K562 (cell line): ENCODE results near the gene KCNJ10. TPM values are rescaled to one million over a fixed set of nuclear protein-coding genes. Genes with fewer than 3 reads are reported as not detected.
A peak's percentile ranks its signal among the peaks of the same experiment; 100 is the strongest.

Experiments used
- BRCA1 ChIP-seq, 2 experiments: fragments of 450-650 bp in 1 of 2; sonication (generic) in 1 of 2; formaldehyde crosslinking in 1 of 2; IDR thresholded peaks; 2 replicates each; pipeline versions ENCODE4 v1.5.0 to v1.6.1; 2017 to 2020; ENCODE audit warnings: mild to moderate bottlenecking in 1 of 2, missing genetic modification reagents in 1 of 2
- EP300 ChIP-seq: IDR thresholded peaks from 2 replicates; pipeline ENCODE4 v1.6.1; 2012; ENCODE audit warnings: low read length, improper control_type of control experiment
- FOXK1 ChIP-seq: sonication (generic); formaldehyde crosslinking; IDR thresholded peaks from 2 replicates; pipeline ENCODE4 v1.8.0; 2022; ENCODE audit warnings: missing genetic modification reagents, mild to moderate bottlenecking, borderline replicate concordance
- HDGF ChIP-seq: fragments of 450-650 bp; IDR thresholded peaks from 2 replicates; pipeline ENCODE4 v1.6.1; 2016
- HNRNPH1 ChIP-seq: fragments of 200-400 bp; formaldehyde crosslinking; optimal IDR thresholded peaks from 2 replicates; pipeline ENCODE3; 2017; ENCODE audit warnings: low read depth, mild to moderate bottlenecking, low read length, moderate library complexity
- MECOM ChIP-seq: fragments of 250-450 bp; sonication (Bioruptor Pico); IDR thresholded peaks from 2 replicates; pipeline ENCODE4 v1.8.0; 2022; ENCODE audit warnings: inconsistent platforms
- NFE2L1 ChIP-seq: fragments of 450-650 bp; IDR thresholded peaks from 2 replicates; pipeline ENCODE4 v1.6.1; 2016; ENCODE audit warnings: missing genetic modification characterization, low read depth, mild to moderate bottlenecking, missing compliant biosample characterization, moderate library complexity, borderline replicate concordance
- NR2C2 ChIP-seq, 2 experiments: fragments of 200-800 bp in 1 of 2; sonication (Bioruptor generic) in 1 of 2; sonication (generic) in 1 of 2; formaldehyde crosslinking in 1 of 2; IDR thresholded peaks; 2 replicates each; pipeline versions ENCODE4 v1.6.1 to v1.8.0; 2016 to 2022; ENCODE audit warnings: mild to moderate bottlenecking in 1 of 2, missing compliant biosample characterization in 1 of 2, missing genetic modification characterization in 1 of 2, missing genetic modification reagents in 1 of 2
- STAT5A ChIP-seq: IDR thresholded peaks from 2 replicates; pipeline ENCODE4 v1.6.1; 2012; ENCODE audit warnings: low read length, inconsistent platforms, borderline replicate concordance
- TEAD1 ChIP-seq, 2 experiments: fragments of 450-650 bp in 1 of 2; sonication (generic) in 1 of 2; formaldehyde crosslinking; IDR thresholded peaks; 2 replicates each; pipeline versions ENCODE4 v1.4.0 to v1.8.0; 2020 to 2022; ENCODE audit warnings: mild to moderate bottlenecking in 2 of 2, missing genetic modification reagents in 1 of 2
- TEAD2 ChIP-seq: fragments of 450-650 bp; IDR thresholded peaks from 2 replicates; pipeline ENCODE4 v1.6.1; 2016; ENCODE audit warnings: missing genetic modification characterization, control low read depth, missing compliant biosample characterization
- TOE1 ChIP-seq, 2 experiments: fragments of 450-650 bp in 1 of 2; sonication (generic) in 1 of 2; formaldehyde crosslinking in 1 of 2; IDR thresholded peaks; 2 replicates each; pipeline versions ENCODE4 v1.7.1 to v1.8.0; 2016 to 2022; ENCODE audit warnings: borderline replicate concordance in 2 of 2, mild to moderate bottlenecking in 2 of 2, antibody characterized with exemption in 1 of 2, inconsistent platforms in 1 of 2, low read depth in 1 of 2, missing genetic modification reagents in 1 of 2, moderate library complexity in 1 of 2
- ZBED1 ChIP-seq: IDR thresholded peaks from 2 replicates; pipeline ENCODE4 v1.6.1; 2014
- polyA plus RNA-seq, 8 experiments: library from polyadenylated mRNA; depleted of rRNA in 4 of 8; stranded (reverse) in 5 of 8; unstranded in 3 of 8; fragments of >200 nt; fragmentation: Nextera tagmentation in 2 of 8; fragmentation: Illumina TruSeq in 1 of 8; extraction: Ambion mirVana in 2 of 8; extraction: Trizol in 1 of 8; gene quantifications; 2 replicates each; pipeline versions ENCODE4 v1.2.1 to v1.2.3, GENCODE V29; 2011 to 2014; ENCODE audit warnings: inconsistent platforms in 1 of 8, missing spikeins in 1 of 8
- total RNA-seq, 7 experiments: library from RNA; depleted of rRNA in 6 of 7; stranded (reverse); fragments of >200 nt in 6 of 7; fragmentation: Illumina TruSeq in 2 of 7; extraction: Trizol in 2 of 7; gene quantifications; 2 replicates each; pipeline versions ENCODE4 v1.2.1 to v1.2.3, GENCODE V29; 2011 to 2021; ENCODE audit warnings: low replicate concordance in 1 of 7
- TF ChIP-seq, protein P1 (sequence below), 2 experiments: fragments of 450-650 bp; conservative IDR thresholded peaks; 2 replicates each; pipeline ENCODE4 v1.6.1; 2017; ENCODE audit warnings: mild to moderate bottlenecking in 2 of 2, moderate library complexity in 2 of 2
- TF ChIP-seq, protein P2 (sequence below): fragments of 200-800 bp; sonication (Bioruptor generic); IDR thresholded peaks from 2 replicates; pipeline ENCODE4 v1.6.1; 2016; ENCODE audit warnings: missing genetic modification characterization, missing compliant biosample characterization
- TF ChIP-seq, protein P3 (sequence below): fragments of 250-450 bp; sonication (Bioruptor Pico); IDR thresholded peaks from 2 replicates; pipeline ENCODE4 v1.5.0; 2021; ENCODE audit warnings: mild to moderate bottlenecking, moderate library complexity

Gene KCNJ10
- total and polyA plus RNA-seq, 9 of the 15 experiments (the other 6 are each of a cell fraction or from before 2014, with no cell fraction given): 0.06 to 0.11 TPM; not detected in 7

DNA sequence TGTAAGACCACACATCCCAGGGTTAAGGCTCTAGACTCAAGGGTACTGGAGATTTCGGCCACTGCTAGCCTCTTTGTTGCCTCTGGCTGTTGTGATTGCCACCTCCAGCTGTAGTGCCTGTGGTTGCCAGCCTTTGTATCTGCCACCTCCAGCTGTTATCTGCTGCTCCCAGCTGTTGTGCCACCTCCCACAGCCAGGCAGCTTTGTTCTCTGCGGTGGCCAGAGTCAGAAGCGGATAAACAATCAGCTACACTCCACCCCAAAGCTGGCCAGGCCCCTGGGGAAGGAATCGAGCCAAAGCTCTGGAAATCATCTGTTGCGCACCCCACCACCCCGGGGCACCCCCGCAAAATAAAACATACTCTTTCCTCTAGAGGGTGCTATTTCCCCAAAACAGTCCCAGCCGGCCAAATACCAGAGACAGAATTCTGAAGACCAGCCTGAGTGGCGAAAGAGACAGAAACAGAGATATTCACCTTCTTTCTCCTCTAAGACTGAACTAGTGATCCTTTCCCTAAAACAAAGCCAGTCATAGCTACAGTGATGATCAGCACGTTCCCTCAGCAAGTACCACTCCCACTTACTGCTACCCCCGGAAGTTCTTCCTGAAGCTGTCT is 23.4 kb downstream of the KCNJ10 start (continued):
- TF ChIP-seq TOE1 (IDR thresholded peaks at IDR 0.05; ENCODE audit: borderline replicate concordance): peak; percentile 84
- no peak for TF ChIP-seq TOE1 (CRISPR knock-in tag; IDR thresholded peaks at IDR 0.05; ENCODE audit: borderline replicate concordance, low read depth)
- TF ChIP-seq ZBED1: peak; percentile 83; the same call in 1 of the 2 replicates
- TF ChIP-seq MECOM (CRISPR knock-in tag): peak; percentile 53; the same call in 1 of the 2 replicates
- TF ChIP-seq, protein P1, sequence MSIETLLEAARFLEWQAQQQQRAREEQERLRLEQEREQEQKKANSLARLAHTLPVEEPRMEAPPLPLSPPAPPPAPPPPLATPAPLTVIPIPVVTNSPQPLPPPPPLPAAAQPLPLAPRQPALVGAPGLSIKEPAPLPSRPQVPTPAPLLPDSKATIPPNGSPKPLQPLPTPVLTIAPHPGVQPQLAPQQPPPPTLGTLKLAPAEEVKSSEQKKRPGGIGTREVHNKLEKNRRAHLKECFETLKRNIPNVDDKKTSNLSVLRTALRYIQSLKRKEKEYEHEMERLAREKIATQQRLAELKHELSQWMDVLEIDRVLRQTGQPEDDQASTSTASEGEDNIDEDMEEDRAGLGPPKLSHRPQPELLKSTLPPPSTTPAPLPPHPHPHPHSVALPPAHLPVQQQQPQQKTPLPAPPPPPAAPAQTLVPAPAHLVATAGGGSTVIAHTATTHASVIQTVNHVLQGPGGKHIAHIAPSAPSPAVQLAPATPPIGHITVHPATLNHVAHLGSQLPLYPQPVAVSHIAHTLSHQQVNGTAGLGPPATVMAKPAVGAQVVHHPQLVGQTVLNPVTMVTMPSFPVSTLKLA (conservative IDR thresholded peaks at IDR 0.05): peak; percentile 21 to 71; a peak in 3 of 4 replicates
- TF ChIP-seq TEAD2 (tag): no peak
- peak; percentile 89 for TF ChIP-seq EP300
- peak in 1 of 2 experiments; percentile 74; a peak in 3 of 4 replicates for TF ChIP-seq TEAD1 (CRISPR knock-in tag; IDR thresholded peaks at IDR 0.05)
- TF ChIP-seq NR2C2 (CRISPR knock-in tag; IDR thresholded peaks at IDR 0.05): 0 out of 2 replicates have a peak, but pooled peaks have one; percentile 13
- TF ChIP-seq NR2C2 (tag; IDR thresholded peaks at IDR 0.05): no peak
- peak; percentile 96 for TF ChIP-seq STAT5A
- TF ChIP-seq FOXK1: no peak
- TF ChIP-seq, protein P2, sequence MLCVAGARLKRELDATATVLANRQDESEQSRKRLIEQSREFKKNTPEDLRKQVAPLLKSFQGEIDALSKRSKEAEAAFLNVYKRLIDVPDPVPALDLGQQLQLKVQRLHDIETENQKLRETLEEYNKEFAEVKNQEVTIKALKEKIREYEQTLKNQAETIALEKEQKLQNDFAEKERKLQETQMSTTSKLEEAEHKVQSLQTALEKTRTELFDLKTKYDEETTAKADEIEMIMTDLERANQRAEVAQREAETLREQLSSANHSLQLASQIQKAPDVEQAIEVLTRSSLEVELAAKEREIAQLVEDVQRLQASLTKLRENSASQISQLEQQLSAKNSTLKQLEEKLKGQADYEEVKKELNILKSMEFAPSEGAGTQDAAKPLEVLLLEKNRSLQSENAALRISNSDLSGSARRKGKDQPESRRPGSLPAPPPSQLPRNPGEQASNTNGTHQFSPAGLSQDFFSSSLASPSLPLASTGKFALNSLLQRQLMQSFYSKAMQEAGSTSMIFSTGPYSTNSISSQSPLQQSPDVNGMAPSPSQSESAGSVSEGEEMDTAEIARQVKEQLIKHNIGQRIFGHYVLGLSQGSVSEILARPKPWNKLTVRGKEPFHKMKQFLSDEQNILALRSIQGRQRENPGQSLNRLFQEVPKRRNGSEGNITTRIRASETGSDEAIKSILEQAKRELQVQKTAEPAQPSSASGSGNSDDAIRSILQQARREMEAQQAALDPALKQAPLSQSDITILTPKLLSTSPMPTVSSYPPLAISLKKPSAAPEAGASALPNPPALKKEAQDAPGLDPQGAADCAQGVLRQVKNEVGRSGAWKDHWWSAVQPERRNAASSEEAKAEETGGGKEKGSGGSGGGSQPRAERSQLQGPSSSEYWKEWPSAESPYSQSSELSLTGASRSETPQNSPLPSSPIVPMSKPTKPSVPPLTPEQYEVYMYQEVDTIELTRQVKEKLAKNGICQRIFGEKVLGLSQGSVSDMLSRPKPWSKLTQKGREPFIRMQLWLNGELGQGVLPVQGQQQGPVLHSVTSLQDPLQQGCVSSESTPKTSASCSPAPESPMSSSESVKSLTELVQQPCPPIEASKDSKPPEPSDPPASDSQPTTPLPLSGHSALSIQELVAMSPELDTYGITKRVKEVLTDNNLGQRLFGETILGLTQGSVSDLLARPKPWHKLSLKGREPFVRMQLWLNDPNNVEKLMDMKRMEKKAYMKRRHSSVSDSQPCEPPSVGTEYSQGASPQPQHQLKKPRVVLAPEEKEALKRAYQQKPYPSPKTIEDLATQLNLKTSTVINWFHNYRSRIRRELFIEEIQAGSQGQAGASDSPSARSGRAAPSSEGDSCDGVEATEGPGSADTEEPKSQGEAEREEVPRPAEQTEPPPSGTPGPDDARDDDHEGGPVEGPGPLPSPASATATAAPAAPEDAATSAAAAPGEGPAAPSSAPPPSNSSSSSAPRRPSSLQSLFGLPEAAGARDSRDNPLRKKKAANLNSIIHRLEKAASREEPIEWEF (CRISPR knock-in tag): peak; percentile 87; the same call in 1 of the 2 replicates
- TF ChIP-seq NFE2L1 (tag): no peak
- TF ChIP-seq, protein P3, sequence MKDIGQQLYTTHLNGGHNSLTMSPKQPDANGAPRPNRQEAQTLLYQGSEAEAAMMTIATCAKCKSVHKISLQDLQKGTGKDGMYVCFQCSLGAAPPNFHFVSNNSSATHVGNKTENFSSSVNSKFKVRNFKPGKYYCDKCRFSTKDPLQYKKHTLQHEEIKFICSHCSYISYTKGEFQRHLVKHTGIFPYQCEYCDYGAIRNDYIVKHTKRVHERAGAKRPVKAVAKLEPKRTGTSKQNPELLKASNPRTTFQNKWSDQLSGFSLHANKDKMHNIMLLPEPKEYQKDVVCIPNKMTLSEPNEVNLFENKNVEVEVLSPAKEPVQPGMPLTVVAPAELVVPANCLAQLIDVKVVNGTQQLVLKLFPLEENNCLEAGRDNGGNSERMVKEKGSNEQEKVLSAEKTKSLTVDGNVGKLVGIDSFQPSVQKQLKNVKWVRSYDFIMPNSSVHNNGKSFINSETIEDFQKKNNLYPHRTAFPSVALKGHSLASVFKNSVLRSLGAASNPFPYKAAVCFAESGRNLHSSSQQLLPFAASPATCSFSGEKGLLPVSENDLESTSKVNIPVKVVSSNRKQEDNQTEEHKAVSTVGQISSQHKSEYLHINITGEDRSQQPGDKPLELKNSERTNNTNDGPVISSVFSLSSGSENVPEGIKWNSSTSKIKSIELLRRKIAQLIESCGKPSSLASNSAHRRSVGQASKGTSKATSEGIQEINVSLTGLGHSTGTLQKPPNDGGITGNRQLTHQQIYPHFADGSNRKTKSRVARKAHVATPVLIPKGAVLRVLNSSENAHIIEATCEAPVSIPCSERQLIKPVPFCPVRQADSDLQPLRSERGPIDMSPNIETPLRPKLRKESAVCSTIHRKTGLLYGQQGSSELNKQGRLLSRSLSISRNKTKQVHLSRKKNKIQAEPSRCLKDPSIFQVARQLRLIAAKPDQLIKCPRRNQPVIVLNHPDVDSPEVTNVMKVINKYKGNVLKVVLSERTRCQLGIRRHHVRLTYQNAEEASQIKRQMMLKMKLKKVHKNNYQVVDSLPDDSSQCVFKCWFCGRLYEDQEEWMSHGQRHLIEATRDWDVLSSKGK: no peak
- TF ChIP-seq BRCA1 (IDR thresholded peaks at IDR 0.05): no peak
- TF ChIP-seq BRCA1 (CRISPR knock-in tag; IDR thresholded peaks at IDR 0.05): no peak
- TF ChIP-seq HDGF: no peak
- TF ChIP-seq HNRNPH1: no peak
